H1 (cell line): ENCODE results near the gene RAP1GAP. TPM values are rescaled to one million over a fixed set of nuclear protein-coding genes. Genes with fewer than 3 reads are reported as not detected.

ENCODE experiments used
- GABPA ChIP-seq: IDR thresholded peaks from 2 replicates; pipeline ENCODE4 v1.6.1; 2011; ENCODE audit warnings: mild to moderate bottlenecking, low read length, moderate library complexity, borderline replicate concordance; ENCODE audit not compliant: insufficient read depth
- polyA plus RNA-seq, 7 experiments: library from polyadenylated mRNA; depleted of rRNA in 3 of 7; stranded (reverse) in 5 of 7; unstranded in 2 of 7; fragments of >200 nt in 5 of 7; fragments of 200-250 nt in 2 of 7; gene quantifications; 1 replicate in 5 of 7; 2 replicates in 1 of 7; 4 replicates in 1 of 7; pipeline versions ENCODE4 v1.2.1 to v1.2.3, GENCODE V29; 2011 to 2013; ENCODE audit warnings: missing spikeins in 2 of 7, mixed read lengths in 2 of 7
- total RNA-seq: library from RNA; stranded (reverse); fragmentation: NEBNext Ultra II Directional; extraction: Animal tissue kit (Norgen Biotek cat#: 25700); gene quantifications from 2 replicates; pipeline ENCODE4 v1.2.1, GENCODE V29; 2021

Gene RAP1GAP
- total and polyA plus RNA-seq, 2 of the 8 experiments (the other 6 are each of a cell fraction or from before 2014, with no cell fraction given), result 8.4 TPM

DNA sequence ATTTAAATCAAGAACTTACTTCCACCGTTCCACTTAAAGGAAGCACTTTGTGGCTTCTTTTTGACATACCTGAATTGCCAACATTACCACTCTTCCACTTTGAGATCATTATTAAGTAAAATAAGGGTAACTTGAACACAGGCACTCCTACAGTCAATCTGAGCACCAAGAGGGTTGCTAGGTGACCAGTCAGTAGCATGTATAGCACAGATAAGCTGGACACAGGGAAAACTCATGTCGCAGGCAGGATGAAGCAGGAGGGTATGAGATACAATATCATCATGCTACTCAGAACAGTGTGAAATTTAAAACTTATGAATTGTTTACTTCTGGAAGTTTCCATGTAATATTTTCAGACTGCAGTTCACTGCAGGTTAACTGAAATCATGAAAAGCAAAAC, 47.0 kb upstream of the RAP1GAP start (continued):
- TF ChIP-seq GABPA, result no peak
